Hematopoietic multipotent progenitor cell treated with erythropoietin and hydrocortisone succinate and interleukin-3 and kit ligand, for 6 days (in vitro differentiated cells): ENCODE data around the gene RASGRP2.

Experiments used
- DNase-seq: peaks from one replicate; pipeline ENCODE4 v3.0.0-alpha.2; 2015

Gene RASGRP2

DNA sequence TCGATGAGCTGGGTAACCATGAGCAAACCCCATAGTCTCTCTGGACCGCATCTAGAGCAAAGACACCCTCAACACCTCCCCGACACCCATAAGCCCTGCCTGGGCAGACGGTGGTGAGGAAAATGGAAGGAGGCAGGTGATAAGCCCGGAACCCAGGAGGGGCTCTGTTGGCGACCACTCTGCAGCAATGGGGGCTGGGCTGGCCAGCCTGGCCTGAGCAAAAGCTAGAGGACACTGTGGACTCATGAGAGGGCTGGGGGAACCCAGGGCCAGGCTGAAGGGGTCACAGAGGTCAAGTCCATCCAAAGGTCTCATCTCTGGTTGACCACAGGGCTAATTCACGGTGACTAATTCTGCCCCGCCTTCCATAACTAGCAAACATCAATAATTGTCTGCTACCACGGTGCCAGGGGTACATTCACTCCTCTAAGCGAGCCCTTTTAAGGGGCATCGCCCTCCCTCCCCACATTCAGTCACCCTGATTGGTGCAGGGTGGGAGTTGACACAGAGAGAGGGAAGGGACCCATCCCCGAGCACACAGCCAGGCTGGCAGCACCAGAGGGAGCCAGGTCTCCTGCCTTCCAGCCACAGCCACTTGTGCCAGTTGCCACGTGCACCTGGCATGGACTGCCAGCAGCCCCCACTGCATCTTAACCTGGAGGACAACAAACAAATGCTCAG, 11.9 kb upstream of the RASGRP2 start:
- DNase-seq, result no peak

DNA sequence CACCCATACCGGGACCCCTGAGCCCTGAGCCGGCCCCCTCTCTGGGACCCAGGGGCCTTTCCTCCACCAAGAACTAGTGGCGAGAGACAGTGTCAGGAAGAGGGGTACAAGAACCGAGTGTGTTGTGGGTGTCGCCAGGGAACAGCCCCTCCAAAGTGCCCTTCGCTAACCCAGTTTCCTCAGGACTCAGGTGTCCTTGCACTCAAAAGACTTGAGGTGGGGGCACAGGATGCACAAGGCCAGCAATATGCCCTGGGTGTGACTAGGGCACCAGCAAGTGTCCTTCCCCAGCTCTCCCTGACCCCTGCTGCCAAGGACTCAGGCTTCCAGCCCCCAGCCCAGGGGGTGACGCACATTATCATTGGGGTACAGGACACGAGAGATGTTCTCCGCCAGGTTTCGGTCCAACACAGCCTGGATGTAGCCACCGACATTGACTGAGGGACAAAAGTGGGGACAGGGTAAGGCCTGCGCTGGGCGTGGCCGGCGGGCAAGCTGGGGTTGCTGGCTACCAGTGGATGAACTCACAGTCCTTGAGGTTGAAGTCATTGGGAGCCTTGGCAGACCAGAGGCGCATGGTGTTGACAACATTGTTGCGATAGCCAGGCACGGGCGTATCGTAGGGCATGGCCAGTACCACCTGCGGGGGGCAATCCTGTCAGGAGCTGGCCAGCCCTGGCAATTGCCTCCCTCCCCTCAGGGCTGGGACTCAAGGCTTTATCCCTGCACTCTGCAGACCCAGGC, 11.1 kb upstream of the RASGRP2 start:
- DNase-seq, result no peak

DNA sequence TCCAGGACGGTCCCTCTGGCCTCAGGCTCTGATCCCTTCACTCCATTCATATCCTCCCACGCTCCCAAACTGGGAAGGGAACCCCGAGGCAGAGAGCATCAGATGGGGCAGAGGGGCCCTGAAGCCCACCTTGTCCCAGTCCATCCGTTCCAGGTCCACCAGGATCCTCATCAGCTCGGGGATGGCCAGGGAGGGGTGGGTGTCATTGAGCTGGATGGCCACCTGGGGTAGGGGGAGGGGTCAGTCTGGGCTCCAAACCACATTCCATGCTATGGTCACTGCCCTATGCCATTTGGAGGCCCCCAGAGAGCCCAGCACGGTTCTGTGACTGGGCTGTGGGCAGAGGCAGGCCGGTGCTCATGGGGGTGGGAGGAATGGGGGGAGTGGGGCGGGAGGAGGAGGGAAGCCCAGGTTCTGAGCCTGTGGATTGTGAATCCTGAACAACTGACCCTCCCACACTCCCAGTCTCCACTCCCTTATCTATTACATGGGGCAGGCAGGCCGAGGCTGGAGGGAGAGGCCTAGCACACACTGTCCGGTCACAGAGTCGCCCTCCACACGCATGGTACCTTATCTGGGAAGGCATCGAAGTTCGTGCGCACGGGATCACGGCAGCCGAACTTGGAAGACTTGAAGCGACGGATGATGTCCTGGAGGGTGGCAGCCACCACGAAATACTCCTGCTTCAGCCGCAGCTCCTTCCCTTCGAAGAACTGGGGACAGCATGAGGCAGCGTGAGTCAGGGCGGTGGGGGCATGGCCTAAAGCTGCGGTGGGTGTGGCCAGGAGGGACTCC, 10.4 kb upstream of the RASGRP2 start:
- no peak for DNase-seq

DNA sequence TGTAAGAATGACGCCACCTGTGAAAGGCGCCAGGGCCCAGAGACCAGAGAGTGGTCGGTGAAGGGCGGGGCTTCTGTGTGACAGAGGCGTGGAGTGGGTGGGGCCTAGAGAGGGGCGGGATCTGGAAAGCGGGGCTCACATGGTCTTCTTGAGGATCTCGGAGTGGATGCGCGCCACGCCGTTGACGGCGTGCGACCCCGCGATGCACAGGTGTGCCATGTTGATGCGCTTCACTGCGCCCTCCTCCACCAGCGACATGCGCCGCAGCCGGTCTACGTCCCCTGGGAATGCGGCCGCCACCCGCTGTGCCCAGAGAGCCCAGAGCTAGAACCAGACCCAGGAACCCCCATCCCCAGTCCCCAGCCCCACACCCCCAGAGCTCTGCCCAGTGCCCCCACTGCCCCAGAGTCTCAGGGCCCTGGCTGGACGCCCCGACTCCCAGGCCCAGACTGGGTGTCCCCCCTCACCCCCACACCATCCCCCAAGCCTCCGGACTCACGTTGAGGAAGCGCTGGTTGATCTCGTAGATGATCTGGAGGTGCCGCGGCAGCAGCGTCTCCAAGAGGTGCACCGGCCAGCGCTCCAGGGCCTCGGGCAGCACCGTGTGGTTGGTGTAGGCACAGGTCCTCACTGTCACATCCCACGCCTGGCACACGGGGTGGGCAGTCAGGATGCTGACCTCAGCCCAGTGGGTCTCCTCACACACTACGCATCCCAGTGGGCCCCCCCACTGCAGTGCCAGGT, 9.6 kb upstream of the RASGRP2 start:
- DNase-seq, result no peak

DNA sequence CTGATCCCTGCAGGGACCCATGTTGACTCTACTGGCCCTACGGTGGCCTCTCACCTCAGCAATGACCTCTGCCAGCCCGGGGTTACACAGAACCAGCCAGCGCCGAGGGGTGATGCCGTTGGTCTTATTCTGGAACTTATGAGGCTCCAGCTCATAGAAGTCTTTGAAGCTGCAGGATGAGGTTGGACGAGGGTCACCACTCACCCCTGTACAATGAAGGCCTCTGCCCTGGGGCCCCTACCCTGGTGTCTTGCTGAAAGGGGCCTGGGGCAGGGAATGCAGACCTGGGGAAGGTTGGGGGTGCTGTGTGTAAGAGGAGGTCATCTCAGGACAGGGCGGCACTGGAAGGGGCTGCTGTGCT, 9.1 kb upstream of the RASGRP2 start:
- DNase-seq, result no peak

DNA sequence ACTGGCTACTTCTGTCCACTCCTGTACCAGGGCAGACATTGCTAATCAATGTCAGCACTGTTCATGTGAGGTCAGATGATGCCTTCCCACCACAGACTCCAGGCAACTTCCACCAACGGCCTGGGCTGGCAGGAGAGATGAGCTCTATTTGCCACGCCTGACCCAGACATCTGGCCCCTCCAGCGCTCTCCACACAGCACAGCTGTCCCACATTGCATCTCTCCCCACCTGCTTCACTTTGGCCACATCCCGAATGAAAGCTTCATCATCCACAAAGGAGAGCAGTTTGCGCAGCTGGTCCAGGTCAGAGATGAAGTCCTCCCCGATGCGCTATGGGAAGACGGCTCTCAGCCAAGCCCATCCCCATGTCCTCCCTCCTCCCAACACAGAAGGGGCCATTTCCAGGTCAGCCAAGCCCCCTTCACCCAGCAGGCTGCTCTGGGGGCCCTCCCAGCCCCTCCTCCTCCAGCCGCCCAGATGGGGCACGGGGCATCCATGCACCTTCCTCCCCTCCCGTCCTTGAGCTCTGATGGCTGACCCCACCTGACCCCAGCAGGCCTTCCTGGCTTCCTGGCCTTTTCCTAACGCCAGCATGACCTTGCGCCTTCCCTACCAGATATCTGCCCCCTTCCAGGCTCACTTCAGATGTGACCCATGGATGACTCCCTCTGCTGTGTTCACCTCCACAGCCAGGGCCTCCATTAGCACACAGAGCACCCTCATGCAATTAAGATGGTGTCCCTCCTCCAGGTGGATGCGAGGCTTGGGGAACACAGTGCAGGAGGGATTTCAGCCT, 8.4 kb upstream of the RASGRP2 start:
- DNase-seq, result no peak

DNA sequence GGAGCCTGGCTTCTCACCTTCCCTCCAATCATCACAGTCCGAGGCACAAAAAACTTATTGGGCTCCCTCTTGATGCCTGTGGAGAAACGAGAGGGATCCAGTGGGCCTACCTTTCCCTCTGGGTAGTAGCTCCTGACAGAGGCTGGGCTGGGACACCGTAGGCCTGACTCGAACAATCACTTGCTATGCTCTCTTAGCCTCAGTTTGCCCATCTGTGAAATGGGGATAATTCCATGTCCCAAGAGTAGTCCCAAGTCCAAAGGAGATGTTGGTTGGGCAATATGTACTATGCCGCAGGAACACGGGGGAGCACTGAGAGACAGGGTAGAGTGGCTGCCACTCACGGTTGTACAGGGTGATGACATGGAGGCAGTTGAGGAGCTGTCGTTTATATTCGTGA, 7.6 kb upstream of the RASGRP2 start:
- DNase-seq, result no peak

DNA sequence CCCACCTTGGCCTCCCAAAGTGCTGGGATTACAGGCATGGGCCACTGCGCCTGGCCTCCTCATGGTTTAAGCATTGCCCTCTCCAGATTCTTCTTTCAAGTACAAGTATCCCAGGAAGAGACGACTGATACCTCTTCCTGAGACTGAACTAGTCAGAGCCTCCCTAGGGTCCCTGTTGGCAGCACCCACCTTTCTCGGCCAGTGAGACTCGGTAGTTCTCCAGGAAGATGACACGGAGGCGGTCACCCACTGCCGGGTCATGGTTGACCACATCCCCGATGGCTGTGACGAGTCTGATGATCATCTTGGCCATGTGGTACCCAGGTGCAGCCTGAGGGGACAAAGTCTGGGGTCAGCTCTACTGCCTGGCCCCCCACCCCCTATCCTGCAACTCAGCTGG, 7.2 kb upstream of the RASGRP2 start:
- no peak for DNase-seq

DNA sequence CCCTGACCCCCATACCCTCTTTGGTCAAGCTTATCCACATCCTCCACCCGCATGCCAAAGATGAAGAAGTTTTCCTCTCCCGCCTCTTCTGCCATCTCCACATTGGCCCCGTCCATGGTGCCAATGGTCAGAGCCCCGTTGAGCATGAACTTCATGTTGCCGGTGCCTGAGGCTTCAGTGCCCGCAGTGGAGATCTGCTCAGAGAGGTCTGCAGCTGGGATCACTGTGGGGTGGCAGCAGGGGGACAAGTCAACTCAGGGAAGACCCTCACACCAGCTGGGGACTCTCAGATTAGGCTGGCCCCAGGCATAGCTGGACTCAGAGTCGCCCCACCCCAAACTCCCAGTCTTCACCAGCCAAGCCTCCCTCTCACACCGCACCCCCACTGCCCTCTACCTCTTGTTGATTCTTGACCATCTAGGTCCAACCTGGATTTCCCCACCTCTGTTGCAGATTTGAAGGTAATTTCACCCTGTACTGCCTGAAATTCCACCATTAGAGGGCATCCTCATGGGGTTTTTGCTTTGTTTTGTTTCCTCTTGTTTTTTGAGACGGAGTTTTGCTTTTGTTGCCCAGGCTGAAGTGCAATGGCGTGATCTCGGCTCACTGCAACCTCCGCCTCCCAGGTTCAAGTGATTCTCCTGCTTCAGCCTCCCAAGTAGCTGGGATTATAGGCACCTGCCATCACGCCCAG, 6.6 kb upstream of the RASGRP2 start:
- no peak for DNase-seq

DNA sequence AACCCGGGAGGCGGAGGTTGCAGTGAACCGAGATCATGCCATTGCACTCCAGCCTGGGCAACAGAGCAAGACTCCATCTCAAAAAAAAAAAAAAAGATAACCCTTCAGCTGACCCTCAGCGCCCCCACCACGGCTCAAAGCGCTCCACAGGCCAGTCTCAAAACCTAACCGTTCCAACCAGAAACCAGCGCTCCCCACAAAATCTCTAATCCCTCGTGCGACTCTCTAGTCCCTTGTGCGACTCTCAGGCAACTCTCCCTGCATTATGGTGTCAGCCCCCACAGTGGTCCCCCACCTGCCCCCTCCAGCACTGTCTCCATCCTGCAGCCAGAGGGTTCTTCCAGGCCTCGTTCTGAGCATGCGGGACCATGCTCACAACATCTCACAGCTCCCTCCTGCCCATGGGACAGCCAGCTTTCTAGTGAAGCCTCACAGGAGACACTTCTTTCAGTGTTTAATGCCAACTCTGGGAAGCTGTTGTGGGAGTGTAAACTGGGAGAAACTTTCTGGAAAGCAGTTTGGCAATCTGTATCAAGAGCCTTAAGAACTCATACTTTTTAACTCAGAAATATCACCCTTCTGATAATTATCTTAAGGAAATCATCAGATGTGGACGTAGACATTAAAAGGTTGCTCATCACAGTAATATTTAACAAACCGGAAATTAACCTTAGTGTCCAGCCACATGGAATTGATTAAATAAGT, 4.2 kb upstream of the RASGRP2 start:
- no peak for DNase-seq

DNA sequence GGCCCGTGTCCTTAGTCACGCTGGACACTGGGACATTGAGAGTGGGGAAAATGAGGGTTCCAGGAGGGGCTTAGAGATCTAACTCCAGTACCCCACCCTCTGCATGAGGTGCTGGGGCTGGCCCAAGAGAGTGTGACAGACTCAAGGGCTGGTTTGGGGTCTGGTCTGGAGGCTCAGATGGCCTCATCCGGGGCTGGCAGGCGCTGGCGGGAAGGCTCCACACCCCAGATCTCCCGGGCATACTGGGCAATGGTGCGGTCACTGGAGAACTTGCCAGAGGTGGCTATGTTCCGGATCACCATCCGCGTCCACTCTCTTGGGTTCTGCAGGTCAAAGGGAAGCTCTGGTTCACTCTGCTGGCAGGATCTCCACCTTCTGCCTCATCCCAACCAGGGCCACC, 2.5 kb upstream of the RASGRP2 start:
- no peak for DNase-seq

DNA sequence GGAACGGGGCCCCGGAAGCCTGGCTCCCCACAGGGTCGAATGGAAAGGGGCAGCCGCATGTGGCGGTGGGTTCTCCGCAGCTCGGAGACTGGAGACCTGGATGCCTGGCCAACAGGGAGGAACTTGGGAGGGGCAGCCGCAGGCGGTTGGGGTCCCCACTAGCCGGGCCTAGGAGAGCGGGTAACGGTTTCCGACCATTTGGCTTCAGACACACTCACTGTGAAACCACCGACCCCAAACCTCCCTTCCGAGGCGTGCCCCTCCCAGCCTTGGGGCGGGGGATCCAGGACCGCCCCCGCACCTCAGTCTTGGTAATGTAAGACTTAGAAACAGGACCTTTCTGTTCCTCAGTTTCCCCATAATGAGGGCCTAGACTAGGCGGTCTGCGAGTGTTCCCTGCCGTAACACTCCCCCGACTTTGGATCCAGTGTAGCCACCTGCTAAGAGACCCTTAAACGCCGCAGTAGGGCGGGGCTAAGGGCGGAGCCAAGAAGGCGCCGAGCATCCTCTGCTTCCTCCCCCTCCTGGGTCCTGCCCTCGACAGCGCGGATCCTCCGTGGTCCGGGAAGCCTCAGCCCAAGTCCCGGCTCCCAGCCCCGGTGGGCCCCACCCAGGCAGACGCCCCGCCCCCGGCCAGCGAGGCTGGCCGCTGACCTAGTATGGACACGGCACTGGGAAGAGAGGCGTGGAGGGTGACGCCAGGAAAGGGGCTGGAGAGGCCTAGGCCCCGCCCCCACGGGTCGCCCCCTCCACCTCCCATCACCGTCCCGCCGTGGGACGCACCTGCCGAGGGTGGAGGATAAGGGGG, 1.8 kb upstream of the RASGRP2 start:
- DNase-seq, result peak; percentile 76

DNA sequence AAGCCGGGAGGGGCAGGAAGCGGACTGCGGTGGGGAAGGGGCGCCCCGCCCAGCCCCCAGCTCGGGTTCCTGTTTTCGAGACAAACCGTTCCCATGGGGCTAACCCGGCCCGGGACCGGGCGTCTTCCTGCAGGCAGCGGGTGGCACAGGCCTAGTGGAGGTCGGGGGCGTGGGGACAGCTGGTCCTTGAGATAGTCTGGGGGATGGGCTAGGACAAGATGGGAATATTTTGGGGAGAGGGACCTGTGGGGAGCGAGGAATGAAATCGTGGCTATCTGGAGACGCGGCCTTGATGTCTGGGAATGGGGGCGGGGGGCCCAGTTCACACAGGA, 1.2 kb upstream of the RASGRP2 start:
- DNase-seq, result peak; percentile 77

DNA sequence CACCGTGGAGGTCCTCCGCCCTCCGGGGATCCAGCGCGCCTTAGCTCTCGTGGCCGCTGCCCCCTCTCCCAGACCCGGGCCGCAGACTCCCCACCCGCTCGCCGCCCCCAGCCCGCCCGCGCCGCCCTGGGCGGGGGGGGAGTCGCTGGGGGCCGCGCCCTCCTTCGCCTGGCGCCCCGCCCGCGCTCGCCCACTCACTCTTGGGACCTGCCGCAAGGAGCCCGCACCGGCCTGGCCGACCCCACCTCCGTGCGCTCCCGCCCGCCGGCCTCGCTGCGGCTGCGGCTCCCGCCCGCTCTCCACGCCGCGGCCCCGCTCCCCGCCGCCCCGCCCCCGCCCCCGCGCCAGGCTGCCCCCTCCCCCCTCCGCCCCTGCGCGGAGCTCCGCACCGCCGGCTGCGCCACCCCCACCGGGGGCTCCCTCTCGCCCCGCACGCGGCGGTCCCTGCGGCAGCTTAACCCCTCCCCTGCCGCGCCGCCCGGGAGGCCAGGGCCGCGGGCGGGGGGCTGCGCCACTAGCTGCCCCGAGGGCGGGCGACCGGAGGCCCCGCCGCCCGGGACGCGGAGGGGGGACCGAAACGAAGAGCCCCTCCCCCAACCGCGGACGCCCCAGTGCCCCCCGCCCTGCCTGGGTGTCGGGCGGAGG, 724 bp upstream of the RASGRP2 start:
- no peak for DNase-seq

DNA sequence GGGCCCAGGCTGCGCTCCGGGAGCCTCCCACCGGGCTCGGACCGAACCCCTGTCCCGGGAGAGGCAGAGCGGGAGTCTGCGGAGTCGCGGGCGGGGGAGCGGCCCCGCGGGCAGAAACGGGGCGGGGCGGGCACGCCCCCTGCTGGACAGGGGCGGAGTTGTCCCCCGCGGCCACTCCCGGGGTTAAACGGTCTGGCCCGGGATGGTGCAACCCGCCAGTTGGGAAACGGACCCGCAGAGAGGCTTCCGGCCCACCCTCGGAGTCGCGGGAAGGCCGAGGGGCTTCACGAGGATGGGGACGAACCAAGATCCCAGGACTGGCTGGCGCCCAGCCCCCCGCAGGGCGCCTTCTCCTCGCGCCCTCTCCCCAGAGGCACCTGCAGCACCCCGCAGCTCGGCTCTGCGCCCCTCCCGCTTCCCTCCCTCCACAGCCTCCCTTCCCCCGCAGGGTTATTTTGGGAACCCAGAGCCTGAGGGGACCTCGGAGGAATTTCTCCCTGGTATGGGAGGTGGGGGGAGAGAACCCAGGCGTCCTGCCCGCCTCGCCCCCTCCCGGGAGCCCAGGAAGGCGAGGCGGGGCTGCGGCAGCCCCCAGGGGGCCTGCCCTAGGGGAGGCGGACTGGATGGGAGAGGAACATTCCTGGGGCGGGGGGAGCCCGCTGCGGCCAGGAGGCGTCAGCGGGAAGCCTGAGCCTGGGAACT, 902 bp downstream of the RASGRP2 start:
- peak; percentile 70 for DNase-seq

DNA sequence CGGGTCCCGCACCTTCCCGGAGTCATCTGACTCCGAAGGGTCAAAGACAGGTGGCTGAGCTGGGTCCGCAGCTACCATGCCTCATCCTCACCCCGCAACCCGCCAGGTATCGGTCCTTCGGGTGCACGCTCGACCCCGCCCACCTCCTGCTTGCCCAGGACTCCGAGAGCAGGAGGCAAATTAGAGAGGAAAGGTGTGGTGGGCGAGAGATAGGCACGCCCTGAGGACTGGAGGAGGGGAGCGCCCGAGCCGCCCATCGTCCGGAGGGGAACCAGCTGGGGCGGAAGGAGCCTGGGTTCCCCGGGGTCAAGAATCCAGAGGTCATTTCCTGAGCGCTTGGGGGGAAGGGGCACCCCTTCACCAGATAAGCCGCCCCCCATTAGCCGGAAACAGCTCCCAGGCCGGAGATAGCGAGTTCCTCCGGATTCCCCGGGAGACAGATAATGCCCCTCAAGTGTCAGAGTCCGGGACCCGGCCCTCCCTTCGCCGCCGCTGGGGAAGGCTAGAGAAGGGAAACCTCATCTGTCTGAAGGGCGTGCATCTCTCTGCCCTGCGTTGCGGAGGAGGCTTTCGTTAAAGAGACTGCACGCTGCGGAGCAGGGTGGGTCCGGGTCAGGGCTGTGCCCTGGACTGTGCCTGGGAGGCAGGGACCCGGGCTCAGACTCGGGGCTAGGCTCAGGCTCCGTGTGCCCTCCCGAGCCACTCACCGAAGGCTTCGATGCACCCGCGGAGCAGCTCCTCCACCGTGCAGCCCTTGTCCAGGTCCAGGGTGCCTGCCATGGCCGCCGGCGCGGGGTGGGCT, 1.7 kb downstream of the RASGRP2 start:
- peak; percentile 72 for DNase-seq

DNA sequence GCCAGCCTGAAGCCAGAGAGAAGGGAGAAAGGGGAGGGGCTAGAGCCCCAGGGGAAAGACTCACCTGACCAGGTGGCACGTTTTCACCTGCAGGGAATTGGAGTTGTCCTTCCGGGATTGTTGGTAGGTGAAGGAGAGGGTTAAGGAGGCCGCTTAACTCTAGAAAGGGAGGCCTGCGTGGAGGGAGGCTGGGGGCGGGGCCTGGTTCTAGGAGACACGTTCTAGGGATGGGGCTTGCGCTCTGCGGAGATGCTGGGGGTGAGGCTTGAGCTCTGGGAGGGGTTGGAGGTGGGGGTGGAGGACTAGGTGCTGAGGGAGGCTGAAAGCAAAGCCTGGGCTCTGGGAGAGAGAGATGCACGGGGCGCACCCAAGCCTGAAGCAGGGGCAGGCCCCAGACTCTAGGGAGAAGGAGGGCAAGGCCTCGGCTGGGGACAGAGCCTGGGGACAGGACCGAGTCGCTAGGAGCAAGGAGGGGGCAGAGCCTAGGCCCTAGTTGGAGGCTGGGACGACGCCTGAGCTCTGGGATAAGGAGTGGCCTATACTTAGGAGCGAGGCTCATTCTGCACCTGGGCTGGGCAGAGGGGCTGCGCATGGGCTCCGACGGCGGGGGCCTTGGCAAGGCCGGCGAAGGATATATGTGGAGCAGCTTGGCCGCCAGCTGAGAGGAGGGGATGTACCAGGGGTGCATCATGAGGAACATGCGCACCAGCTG, 2.4 kb downstream of the RASGRP2 start:
- no peak for DNase-seq

DNA sequence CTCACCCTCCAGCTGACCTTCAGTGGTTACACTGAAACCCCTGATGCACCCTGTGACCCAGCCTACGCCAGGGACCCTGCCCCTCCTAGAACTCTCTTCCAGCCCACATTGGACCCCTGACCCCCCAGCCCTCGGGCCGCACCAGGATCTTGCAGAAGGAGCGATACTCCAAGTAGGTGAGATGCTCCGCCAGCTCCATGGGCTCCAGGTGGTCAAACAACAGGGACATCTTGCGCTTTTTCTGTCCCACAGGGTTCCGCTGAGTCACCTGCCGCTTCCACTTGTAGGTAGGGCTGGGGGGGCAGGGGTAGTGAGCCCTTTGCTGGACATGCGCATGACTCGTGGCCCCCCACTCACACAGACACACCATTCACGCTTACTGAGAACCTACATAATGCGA, 4.1 kb downstream of the RASGRP2 start:
- no peak for DNase-seq
